ENCODE measurements around the gene RNF113B.

The RNF113B gene

GRCh38 chr13:98187965-98188261, 10.8 kb upstream of the RNF113B start:
- Histone ChIP-seq H3K36me3 (ENCODE audit: insufficient read depth, low read length) (no peaks in the 10 kb centered on the region), H3K9me3 (replicated peaks; ENCODE audit: low read length) (no peaks in the 10 kb centered on the region), H3K4me1 (ENCODE audit: control insufficient read depth, insufficient read depth, low read length) (no peaks in the 10 kb centered on the region), H3K9ac (ENCODE audit: low read depth, low read length) (no peak overlapping the region), H3K27me3 (ENCODE audit: control insufficient read depth, insufficient read depth, low read length) (no peaks in the 10 kb centered on the region), H3K4me3 (ENCODE audit: low read length) (no peak overlapping the region), H3K4me2 (ENCODE audit: low read length) (no peak overlapping the region)

GRCh38 chr13:98187155-98187964, 10.3 kb upstream of the RNF113B start:
- Histone ChIP-seq H3K9me3 (replicated peaks; ENCODE audit: low read length) (no peaks in the 10 kb centered on the region), H3K4me1 (ENCODE audit: control insufficient read depth, insufficient read depth, low read length) (no peaks in the 10 kb centered on the region), H3K4me2 (ENCODE audit: low read length) (no peak overlapping the region), H3K4me3 (ENCODE audit: low read length) (no peak overlapping the region), H3K27me3 (ENCODE audit: control insufficient read depth, insufficient read depth, low read length) (no peaks in the 10 kb centered on the region), H3K36me3 (ENCODE audit: insufficient read depth, low read length) (no peaks in the 10 kb centered on the region), H3K9ac (ENCODE audit: low read depth, low read length) (no peak overlapping the region)

- Histone ChIP-seq H3K9me3 (replicated peaks; ENCODE audit: low read length) (no peaks in the 10 kb centered on the region), H3K9ac (ENCODE audit: low read depth, low read length) (no peak overlapping the region), H3K36me3 (ENCODE audit: insufficient read depth, low read length) (no peaks in the 10 kb centered on the region), H3K4me3 (ENCODE audit: low read length) (no peak overlapping the region), H3K4me2 (ENCODE audit: low read length) (no peak overlapping the region), H3K27me3 (ENCODE audit: control insufficient read depth, insufficient read depth, low read length) (no peaks in the 10 kb centered on the region), H3K4me1 (ENCODE audit: control insufficient read depth, insufficient read depth, low read length) (peaks cover 6% of the 10 kb centered on the region)
Measured at GRCh38 chr13:98184792-98185191, 7.7 kb upstream of the RNF113B start.

GRCh38 chr13:98182589-98182988, 5.5 kb upstream of the RNF113B start:
- no peak overlapping the region for H3K4me2 ChIP-seq (ENCODE audit: low read length)
- H3K4me3 ChIP-seq (ENCODE audit: low read length) = no peak overlapping the region

GRCh38 chr13:98182153-98182552, 5.1 kb upstream of the RNF113B start:
- peaks cover 7% of the 10 kb centered on the region for H3K4me1 ChIP-seq (ENCODE audit: control insufficient read depth, insufficient read depth, low read length)
- H3K4me3 ChIP-seq (ENCODE audit: low read length) = no peak overlapping the region
- no peaks in the 10 kb centered on the region for H3K27me3 ChIP-seq (ENCODE audit: control insufficient read depth, insufficient read depth, low read length)
- H3K4me2 ChIP-seq (ENCODE audit: low read length) = no peak overlapping the region
- H3K9me3 ChIP-seq (replicated peaks; ENCODE audit: low read length) = no peaks in the 10 kb centered on the region
- no peak overlapping the region for H3K9ac ChIP-seq (ENCODE audit: low read depth, low read length)
- H3K36me3 ChIP-seq (ENCODE audit: insufficient read depth, low read length) = no peaks in the 10 kb centered on the region

More at GRCh38 chr13:98182589-98182988, 5.5 kb upstream of the RNF113B start:
- Histone ChIP-seq H3K9ac (ENCODE audit: low read depth, low read length) (no peak overlapping the region), H3K4me1 (ENCODE audit: control insufficient read depth, insufficient read depth, low read length) (peaks cover 7% of the 10 kb centered on the region), H3K9me3 (replicated peaks; ENCODE audit: low read length) (no peaks in the 10 kb centered on the region), H3K27me3 (ENCODE audit: control insufficient read depth, insufficient read depth, low read length) (no peaks in the 10 kb centered on the region), H3K36me3 (ENCODE audit: insufficient read depth, low read length) (no peaks in the 10 kb centered on the region)

GRCh38 chr13:98181111-98181815, 4.2 kb upstream of the RNF113B start:
- H3K4me2 ChIP-seq (ENCODE audit: low read length) = no peak overlapping the region
- no peak overlapping the region for H3K4me3 ChIP-seq (ENCODE audit: low read length)
- H3K36me3 ChIP-seq (ENCODE audit: insufficient read depth, low read length) = no peaks in the 10 kb centered on the region
- H3K27me3 ChIP-seq (ENCODE audit: control insufficient read depth, insufficient read depth, low read length) = no peaks in the 10 kb centered on the region
- H3K9ac ChIP-seq (ENCODE audit: low read depth, low read length) = no peak overlapping the region
- peaks cover 7% of the 10 kb centered on the region for H3K4me1 ChIP-seq (ENCODE audit: control insufficient read depth, insufficient read depth, low read length)
- H3K9me3 ChIP-seq (replicated peaks; ENCODE audit: low read length) = no peaks in the 10 kb centered on the region

- no peaks in the 10 kb centered on the region for H3K27me3 ChIP-seq (ENCODE audit: control insufficient read depth, insufficient read depth, low read length)
- H3K9me3 ChIP-seq (replicated peaks; ENCODE audit: low read length) = no peaks in the 10 kb centered on the region
- H3K4me2 ChIP-seq (ENCODE audit: low read length) = no peak overlapping the region
- H3K4me1 ChIP-seq (ENCODE audit: control insufficient read depth, insufficient read depth, low read length) = peaks cover 9% of the 10 kb centered on the region
- no peak overlapping the region for H3K9ac ChIP-seq (ENCODE audit: low read depth, low read length)
- H3K36me3 ChIP-seq (ENCODE audit: insufficient read depth, low read length) = no peaks in the 10 kb centered on the region
- H3K4me3 ChIP-seq (ENCODE audit: low read length) = no peak overlapping the region
Measured at GRCh38 chr13:98180092-98180491, 3.0 kb upstream of the RNF113B start.

GRCh38 chr13:98175823-98176222, 1.2 kb downstream of the RNF113B start:
- Histone ChIP-seq H3K4me2 (ENCODE audit: low read length) (no peak overlapping the region), H3K9me3 (replicated peaks; ENCODE audit: low read length) (no peaks in the 10 kb centered on the region), H3K4me1 (ENCODE audit: control insufficient read depth, insufficient read depth, low read length) (peaks cover 49% of the 10 kb centered on the region), H3K4me3 (ENCODE audit: low read length) (no peak overlapping the region), H3K27me3 (ENCODE audit: control insufficient read depth, insufficient read depth, low read length) (no peaks in the 10 kb centered on the region), H3K9ac (ENCODE audit: low read depth, low read length) (no peak overlapping the region), H3K36me3 (ENCODE audit: insufficient read depth, low read length) (no peaks in the 10 kb centered on the region)

- H3K9me3 ChIP-seq (replicated peaks; ENCODE audit: low read length) = no peaks in the 10 kb centered on the region
- H3K4me3 ChIP-seq (ENCODE audit: low read length) = no peak overlapping the region
- H3K4me1 ChIP-seq (ENCODE audit: control insufficient read depth, insufficient read depth, low read length) = peaks cover 45% of the 10 kb centered on the region
- H3K36me3 ChIP-seq (ENCODE audit: insufficient read depth, low read length) = no peaks in the 10 kb centered on the region
- H3K27me3 ChIP-seq (ENCODE audit: control insufficient read depth, insufficient read depth, low read length) = no peaks in the 10 kb centered on the region
- no peak overlapping the region for H3K4me2 ChIP-seq (ENCODE audit: low read length)
- no peak overlapping the region for H3K9ac ChIP-seq (ENCODE audit: low read depth, low read length)
Measured at GRCh38 chr13:98175043-98175442, 2.0 kb downstream of the RNF113B start.

GRCh38 chr13:98174307-98174706, 2.8 kb downstream of the RNF113B start:
- Histone ChIP-seq H3K27me3 (ENCODE audit: control insufficient read depth, insufficient read depth, low read length) (no peaks in the 10 kb centered on the region), H3K36me3 (ENCODE audit: insufficient read depth, low read length) (no peaks in the 10 kb centered on the region), H3K9ac (ENCODE audit: low read depth, low read length) (peak overlapping the region; percentile 55), H3K4me1 (ENCODE audit: control insufficient read depth, insufficient read depth, low read length) (peaks cover 42% of the 10 kb centered on the region), H3K4me2 (ENCODE audit: low read length) (peak overlapping the region; percentile 72), H3K4me3 (ENCODE audit: low read length) (no peak overlapping the region), H3K9me3 (replicated peaks; ENCODE audit: low read length) (no peaks in the 10 kb centered on the region)

- peak overlapping the region; percentile 4 for H3K4me3 ChIP-seq (ENCODE audit: low read length)
- H3K9ac ChIP-seq (ENCODE audit: low read depth, low read length) = peak overlapping the region; percentile 73
- peak overlapping the region; percentile 72 for H3K4me2 ChIP-seq (ENCODE audit: low read length)
- H3K9me3 ChIP-seq (replicated peaks; ENCODE audit: low read length) = no peaks in the 10 kb centered on the region
- H3K27me3 ChIP-seq (ENCODE audit: control insufficient read depth, insufficient read depth, low read length) = no peaks in the 10 kb centered on the region
- no peaks in the 10 kb centered on the region for H3K36me3 ChIP-seq (ENCODE audit: insufficient read depth, low read length)
- peaks cover 42% of the 10 kb centered on the region for H3K4me1 ChIP-seq (ENCODE audit: control insufficient read depth, insufficient read depth, low read length)
Measured at GRCh38 chr13:98173431-98174152, 3.5 kb downstream of the RNF113B start.

Data from skeletal muscle satellite cell (primary cell).